ENCODE measurements around the gene LRRC1. TPM values are rescaled to one million over a fixed set of nuclear protein-coding genes. Genes with fewer than 3 reads are reported as not detected.

LRRC1 gene
- total and polyA plus RNA-seq, 8 donors: 2.9 to 50.4 (median 12.2) TPM

DNA sequence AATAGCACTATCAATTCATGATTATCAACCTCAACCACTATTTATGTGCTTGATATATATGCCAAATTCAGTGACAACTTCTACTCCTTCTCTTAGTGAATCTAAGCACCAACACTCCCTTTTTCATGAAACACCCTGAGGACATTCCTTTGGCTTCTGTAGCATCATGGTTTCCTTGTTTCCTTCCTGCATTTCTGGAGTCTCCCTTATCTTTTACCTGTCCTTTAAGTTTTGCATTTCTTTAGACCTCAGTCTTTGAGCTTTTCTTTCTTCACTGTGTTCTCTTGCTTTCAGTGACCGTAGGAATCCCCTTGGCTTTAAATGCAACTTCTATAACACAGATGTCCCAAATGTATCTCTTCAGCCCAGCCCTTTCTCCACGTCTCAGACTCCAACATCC, 172.6 kb downstream of the LRRC1 start:
- H3K4me3 ChIP-seq: no peak overlapping the region
- H3K27ac ChIP-seq: no peak overlapping the region
- H3K9me3 ChIP-seq: no peaks in the 10 kb centered on the region
- intact Hi-C loops (cut with DNase I; ENCODE audit: low total_unique reads): no loop called here
- no peak for DNase-seq
- WGBS, 5 donors: 58 to 69% (median 62%) methylated on average over 2 of the region's 2 CpGs
- no peak for TF ChIP-seq EP300 (IDR thresholded peaks at IDR 0.05)
- TF ChIP-seq POLR2AphosphoS5 (IDR thresholded peaks at IDR 0.05): no peak
- TF ChIP-seq POLR2A (IDR thresholded peaks at IDR 0.05): no peak
- TF ChIP-seq, protein P1, sequence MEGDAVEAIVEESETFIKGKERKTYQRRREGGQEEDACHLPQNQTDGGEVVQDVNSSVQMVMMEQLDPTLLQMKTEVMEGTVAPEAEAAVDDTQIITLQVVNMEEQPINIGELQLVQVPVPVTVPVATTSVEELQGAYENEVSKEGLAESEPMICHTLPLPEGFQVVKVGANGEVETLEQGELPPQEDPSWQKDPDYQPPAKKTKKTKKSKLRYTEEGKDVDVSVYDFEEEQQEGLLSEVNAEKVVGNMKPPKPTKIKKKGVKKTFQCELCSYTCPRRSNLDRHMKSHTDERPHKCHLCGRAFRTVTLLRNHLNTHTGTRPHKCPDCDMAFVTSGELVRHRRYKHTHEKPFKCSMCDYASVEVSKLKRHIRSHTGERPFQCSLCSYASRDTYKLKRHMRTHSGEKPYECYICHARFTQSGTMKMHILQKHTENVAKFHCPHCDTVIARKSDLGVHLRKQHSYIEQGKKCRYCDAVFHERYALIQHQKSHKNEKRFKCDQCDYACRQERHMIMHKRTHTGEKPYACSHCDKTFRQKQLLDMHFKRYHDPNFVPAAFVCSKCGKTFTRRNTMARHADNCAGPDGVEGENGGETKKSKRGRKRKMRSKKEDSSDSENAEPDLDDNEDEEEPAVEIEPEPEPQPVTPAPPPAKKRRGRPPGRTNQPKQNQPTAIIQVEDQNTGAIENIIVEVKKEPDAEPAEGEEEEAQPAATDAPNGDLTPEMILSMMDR (IDR thresholded peaks at IDR 0.05): no peak
- no peaks in the 10 kb centered on the region for H3K36me3 ChIP-seq
- no peaks in the 10 kb centered on the region for H3K27me3 ChIP-seq
- H3K4me1 ChIP-seq: no peaks in the 10 kb centered on the region

Other genes with a start within 250 kb of the LRRC1 start
- 100 to 1,000 TPM in 2 of 5 donors, 10 to 100 TPM in 2, 1 to 10 TPM in 1; 9.3 to 176 (median 99.1) TPM for gene GCLC, start 249.9 kb upstream of the LRRC1 start, total RNA-seq
- gene GCLC, start 249.9 kb upstream of the LRRC1 start, polyA plus RNA-seq: 10 to 100 TPM; 17.7 to 33.0 (median 19.5) TPM
- under 1 TPM in 2 of 5 donors, not detected in 3; 0.14 to 0.37 TPM for gene KLHL31, start 129.2 kb upstream of the LRRC1 start, total RNA-seq
- under 1 TPM in 2 of 3 donors, not detected in 1; 0.12 to 0.25 TPM for gene KLHL31, start 129.2 kb upstream of the LRRC1 start, polyA plus RNA-seq